ENCODE data around the gene COL6A5.
A peak's percentile ranks its signal among the peaks of the same experiment; 100 is the strongest.
"Not testable (repeated sequence)": the region's sequence is repeated elsewhere in the genome, so short reads cannot be mapped to it uniquely, and the experiment has no call there.

COL6A5 gene

GRCh38 chr3:130395916-130396315 lies 50.4 kb downstream of the COL6A5 start:
- TF ChIP-seq, protein P1, sequence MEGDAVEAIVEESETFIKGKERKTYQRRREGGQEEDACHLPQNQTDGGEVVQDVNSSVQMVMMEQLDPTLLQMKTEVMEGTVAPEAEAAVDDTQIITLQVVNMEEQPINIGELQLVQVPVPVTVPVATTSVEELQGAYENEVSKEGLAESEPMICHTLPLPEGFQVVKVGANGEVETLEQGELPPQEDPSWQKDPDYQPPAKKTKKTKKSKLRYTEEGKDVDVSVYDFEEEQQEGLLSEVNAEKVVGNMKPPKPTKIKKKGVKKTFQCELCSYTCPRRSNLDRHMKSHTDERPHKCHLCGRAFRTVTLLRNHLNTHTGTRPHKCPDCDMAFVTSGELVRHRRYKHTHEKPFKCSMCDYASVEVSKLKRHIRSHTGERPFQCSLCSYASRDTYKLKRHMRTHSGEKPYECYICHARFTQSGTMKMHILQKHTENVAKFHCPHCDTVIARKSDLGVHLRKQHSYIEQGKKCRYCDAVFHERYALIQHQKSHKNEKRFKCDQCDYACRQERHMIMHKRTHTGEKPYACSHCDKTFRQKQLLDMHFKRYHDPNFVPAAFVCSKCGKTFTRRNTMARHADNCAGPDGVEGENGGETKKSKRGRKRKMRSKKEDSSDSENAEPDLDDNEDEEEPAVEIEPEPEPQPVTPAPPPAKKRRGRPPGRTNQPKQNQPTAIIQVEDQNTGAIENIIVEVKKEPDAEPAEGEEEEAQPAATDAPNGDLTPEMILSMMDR (IDR thresholded peaks at IDR 0.05; ENCODE audit: low read length, missing control alignments), result no peak
- H3K4me3 ChIP-seq (replicated peaks; ENCODE audit: low read depth, low read length), result no peak overlapping the region
- DNase-seq (ENCODE audit: low read depth), result peak; percentile 27

GRCh38 chr3:130404401-130404800 lies 58.9 kb downstream of the COL6A5 start:
- TF ChIP-seq, protein P1 (IDR thresholded peaks at IDR 0.05; ENCODE audit: low read length, missing control alignments), result no peak
- no peak for DNase-seq (ENCODE audit: low read depth)
- H3K4me3 ChIP-seq (replicated peaks; ENCODE audit: low read depth, low read length), result no peak overlapping the region

DNA sequence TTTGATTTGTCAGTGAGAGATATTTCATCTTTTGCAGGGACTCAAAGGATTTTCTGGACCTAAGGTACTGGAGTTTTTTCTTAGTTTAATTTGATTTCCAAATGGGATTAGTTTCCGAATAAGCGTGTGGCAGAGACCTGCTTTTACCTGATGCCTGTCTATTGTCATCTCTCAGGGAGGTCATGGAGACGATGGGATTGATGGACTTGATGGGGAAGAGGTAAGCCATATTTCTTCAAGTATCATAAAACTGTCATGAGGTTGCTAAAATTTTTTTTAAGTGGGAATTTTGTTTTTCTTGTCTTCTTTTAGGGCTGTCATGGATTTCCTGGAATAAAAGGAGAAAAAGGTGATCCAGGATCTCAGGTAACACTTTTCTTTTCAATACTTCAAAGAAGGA lies 60.5 kb downstream of the COL6A5 start:
- no peak for DNase-seq (ENCODE audit: low read depth)
- no peak overlapping the region for H3K4me3 ChIP-seq (replicated peaks; ENCODE audit: low read depth, low read length)
- TF ChIP-seq, protein P1 (IDR thresholded peaks at IDR 0.05; ENCODE audit: low read length, missing control alignments), result no peak

DNA sequence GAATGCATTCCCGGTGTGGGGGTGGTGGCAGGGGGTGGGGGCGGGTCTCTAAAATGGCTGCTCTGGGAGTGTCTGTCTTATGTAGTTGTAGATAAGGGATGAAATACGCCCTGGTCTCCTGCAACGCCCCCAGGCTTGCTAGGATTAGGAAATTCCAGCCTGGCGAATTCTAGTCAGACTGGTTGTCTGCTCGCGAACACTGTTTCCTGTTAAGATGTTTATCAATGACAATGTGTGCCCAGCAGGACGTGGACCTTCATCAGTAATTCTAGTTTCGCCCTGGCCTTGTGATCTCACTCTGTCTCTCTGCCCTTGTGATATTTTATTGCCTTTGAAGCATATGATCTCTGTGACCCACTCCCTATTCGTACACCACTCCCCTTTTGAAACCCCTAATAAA lies 62.8 kb downstream of the COL6A5 start:
- not testable (repeated sequence) for DNase-seq (ENCODE audit: low read depth); H3K4me3 ChIP-seq (replicated peaks; ENCODE audit: low read depth, low read length)

DNA sequence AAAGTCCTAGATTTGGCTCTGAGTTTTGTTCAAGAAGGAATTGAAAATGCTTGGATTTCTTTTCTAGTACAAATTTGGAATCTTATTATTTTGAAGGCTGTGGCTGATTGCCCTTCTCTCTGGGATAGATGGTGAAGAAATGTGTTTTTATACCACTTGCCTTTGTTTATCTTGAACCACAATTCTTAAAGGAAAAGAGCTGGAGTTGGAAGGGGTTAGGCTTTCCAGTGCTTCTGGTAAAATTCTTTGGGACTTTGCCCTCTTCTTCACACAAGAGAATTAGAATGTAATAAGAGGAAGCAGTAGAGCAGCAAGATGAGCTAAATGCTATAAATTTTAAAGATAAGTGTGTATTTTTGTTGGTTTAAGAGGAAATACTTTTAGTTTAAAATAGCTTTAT lies 65.8 kb downstream of the COL6A5 start:
- no peak for DNase-seq (ENCODE audit: low read depth)
- TF ChIP-seq, protein P1 (IDR thresholded peaks at IDR 0.05; ENCODE audit: low read length, missing control alignments), result no peak
- H3K4me3 ChIP-seq (replicated peaks; ENCODE audit: low read depth, low read length), result no peak overlapping the region

DNA sequence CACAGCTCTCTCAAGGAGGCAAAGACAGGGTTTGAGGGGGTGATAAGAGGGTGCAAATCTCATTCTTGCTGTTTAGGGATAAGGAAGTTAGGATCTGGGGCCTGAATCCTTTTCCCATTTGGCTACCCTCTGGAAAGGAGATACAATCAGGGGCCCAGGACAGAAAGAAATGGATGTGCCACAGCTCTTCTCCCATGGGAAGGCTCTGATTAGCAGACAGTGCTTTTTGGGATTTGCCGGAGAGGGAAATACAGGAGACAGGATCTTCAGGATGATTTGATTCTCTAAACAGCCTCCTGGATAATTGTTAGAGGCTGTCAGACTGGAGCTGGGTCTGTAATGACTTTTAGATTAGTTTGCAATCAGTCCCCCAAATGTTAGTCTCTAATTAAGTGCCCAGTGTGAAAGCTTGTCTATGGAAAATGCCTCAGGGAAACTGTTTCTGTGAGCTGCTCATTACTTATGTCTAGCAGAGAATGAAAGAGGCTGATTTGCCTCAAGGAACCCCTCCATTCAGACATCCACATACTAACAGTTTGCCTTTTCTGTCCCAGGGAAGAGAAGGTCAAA lies 67.6 kb downstream of the COL6A5 start:
- TF ChIP-seq, protein P1 (IDR thresholded peaks at IDR 0.05; ENCODE audit: low read length, missing control alignments), result no peak
- no peak for DNase-seq (ENCODE audit: low read depth)

DNA sequence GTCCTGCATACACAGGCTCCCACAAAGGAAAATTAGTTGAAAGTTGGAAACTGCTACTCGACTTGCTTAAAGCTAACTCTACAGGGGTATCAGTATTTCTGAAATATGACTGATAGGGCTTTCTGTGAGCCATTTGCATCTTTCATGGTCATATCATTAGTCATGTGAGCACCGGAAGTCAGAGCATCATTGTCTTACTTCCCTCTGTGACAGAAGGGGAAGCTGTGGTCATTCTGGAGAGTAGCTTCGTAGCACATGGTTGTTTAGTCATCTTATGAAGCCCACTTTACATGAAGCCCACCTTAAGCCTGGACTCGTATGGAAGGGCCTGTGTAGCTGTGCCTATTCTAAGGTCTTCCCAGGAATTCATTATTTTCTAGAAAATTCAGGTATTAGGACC lies 69.0 kb downstream of the COL6A5 start:
- no peak overlapping the region for H3K4me3 ChIP-seq (replicated peaks; ENCODE audit: low read depth, low read length)
- TF ChIP-seq, protein P1 (IDR thresholded peaks at IDR 0.05; ENCODE audit: low read length, missing control alignments), result no peak
- no peak for DNase-seq (ENCODE audit: low read depth)

More for the DNA sequence above, 67.6 kb downstream of the COL6A5 start:
- no peak overlapping the region for H3K4me3 ChIP-seq (replicated peaks; ENCODE audit: low read depth, low read length)

All from fibroblast of pulmonary artery (primary cell).